Renal pelvis (tissue), 4 donors: ENCODE measurements around the gene GPR157. TPM values are rescaled to one million over a fixed set of nuclear protein-coding genes. Genes with fewer than 3 reads are reported as not detected.

Experiments
- DNase-seq: peaks from one replicate; pipeline ENCODE4 v3.0.0-alpha.2; 2013
- polyA plus RNA-seq, 3 donors: library from polyadenylated mRNA; unstranded; fragments of 120-200 nt; gene quantifications; one replicate each; pipeline ENCODE4 v1.2.1, GENCODE V29; 2013; ENCODE audit not compliant: insufficient read length in 3 of 3

Gene GPR157
- polyA plus RNA-seq, 3 donors: 0.98 to 1.8 (median 1.6) TPM

- no peak for DNase-seq
These were observed 35.8 kb downstream of the GPR157 start for GRCh38 chr1:9093091-9093490.

- no peak for DNase-seq
These were observed 40.1 kb downstream of the GPR157 start for GRCh38 chr1:9088807-9089206.

GRCh38 chr1:9087411-9088125, 41.3 kb downstream of the GPR157 start:
- DNase-seq: no peak

- DNase-seq: no peak
These were observed 42.1 kb downstream of the GPR157 start for GRCh38 chr1:9086796-9087195.

GRCh38 chr1:9086045-9086444, 42.9 kb downstream of the GPR157 start:
- no peak for DNase-seq

- no peak for DNase-seq
These were observed 43.5 kb downstream of the GPR157 start for GRCh38 chr1:9085306-9085940.

- DNase-seq: no peak
These were observed 44.0 kb downstream of the GPR157 start for GRCh38 chr1:9084906-9085305.

GRCh38 chr1:9081473-9081872, 47.4 kb downstream of the GPR157 start:
- DNase-seq: no peak

GRCh38 chr1:9080705-9081291, 48.1 kb downstream of the GPR157 start:
- DNase-seq: no peak

GRCh38 chr1:9079988-9080704, 48.8 kb downstream of the GPR157 start:
- no peak for DNase-seq

- DNase-seq: no peak
These were observed 50.0 kb downstream of the GPR157 start for GRCh38 chr1:9078752-9079500.

GRCh38 chr1:9078015-9078751, 50.7 kb downstream of the GPR157 start:
- DNase-seq: no peak

- peak; percentile 76 for DNase-seq
These were observed 53.9 kb downstream of the GPR157 start for GRCh38 chr1:9075022-9075421.

- no peak for DNase-seq
These were observed 55.8 kb downstream of the GPR157 start for GRCh38 chr1:9073143-9073542.

- DNase-seq: no peak
These were observed 57.2 kb downstream of the GPR157 start for GRCh38 chr1:9071554-9072235.

- DNase-seq: no peak
These were observed 58.4 kb downstream of the GPR157 start for GRCh38 chr1:9070486-9070885.

- no peak for DNase-seq
These were observed 59.4 kb downstream of the GPR157 start, which contains the start of gene SLC2A5 for GRCh38 chr1:9069326-9070100. TSS of gene SLC2A5 (minus strand) at chr1:9069635. CDS start at chr1:9069536, 99 bp downstream.

GRCh38 chr1:9068981-9069325, 59.9 kb downstream of the GPR157 start:
- DNase-seq: no peak

- DNase-seq: no peak
These were observed 61.7 kb downstream of the GPR157 start for GRCh38 chr1:9066945-9067807.
